Liver (tissue), 3 donors: Measurements from ENCODE around the gene ADGRF1.

Experiments
- CTCF ChIP-seq: fragments of 150-350 bp; IDR thresholded peaks from 2 replicates; pipeline ENCODE4 v1.5.1; 2017; ENCODE audit warnings: improper control_type of control experiment, low read depth, low read length; ENCODE audit not compliant: missing input control
- EGR1 ChIP-seq, 2 donors: IDR thresholded peaks; 2 replicates each; pipeline ENCODE4 v1.6.1; 2016 to 2018; ENCODE audit warnings: antibody characterized with exemption in 2 of 2, low read depth in 2 of 2
- GABPA ChIP-seq, 2 donors: IDR thresholded peaks in 1 of 2; conservative IDR thresholded peaks in 1 of 2; 2 replicates each; pipeline ENCODE4 v1.6.1; 2016; ENCODE audit warnings: antibody characterized with exemption in 2 of 2, mild to moderate bottlenecking in 1 of 2, moderate library complexity in 1 of 2
- RAD21 ChIP-seq, 2 donors: IDR thresholded peaks; 2 replicates each; pipeline ENCODE4 v1.6.1; 2016; ENCODE audit warnings: antibody characterized with exemption in 2 of 2, mild to moderate bottlenecking in 2 of 2
- RXRA ChIP-seq, 2 donors: IDR thresholded peaks; 2 replicates each; pipeline ENCODE4 v1.6.1; 2017 to 2018; ENCODE audit warnings: antibody characterized with exemption in 2 of 2, mild to moderate bottlenecking in 1 of 2
- TAF1 ChIP-seq: conservative IDR thresholded peaks from 2 replicates; pipeline ENCODE4 v1.6.1; 2016; ENCODE audit warnings: antibody characterized with exemption, mild to moderate bottlenecking
- YY1 ChIP-seq: IDR thresholded peaks from 2 replicates; pipeline ENCODE4 v1.6.1; 2016; ENCODE audit warnings: antibody characterized with exemption, mild to moderate bottlenecking
- TF ChIP-seq, protein P1 (sequence below): IDR thresholded peaks from 2 replicates; pipeline ENCODE4 v1.6.1; 2016; ENCODE audit warnings: antibody characterized with exemption
- TF ChIP-seq, protein P2 (sequence below): IDR thresholded peaks from 2 replicates; pipeline ENCODE4 v1.6.1; 2016; ENCODE audit warnings: antibody characterized with exemption
- donor health status: healthy.
- donor health status: healthy.

- TF ChIP-seq CTCF (no peak), GABPA (IDR thresholded peaks at IDR 0.05 in 1 of 2, conservative IDR thresholded peaks at IDR 0.05 in 1 of 2) (no peak), YY1 (no peak), RXRA (IDR thresholded peaks at IDR 0.05) (no peak), RAD21 (IDR thresholded peaks at IDR 0.05) (no peak), TAF1 (no peak), EGR1 (IDR thresholded peaks at IDR 0.05; ENCODE audit: low read depth in 2 of 2) (no peak)
- TF ChIP-seq, protein P1, sequence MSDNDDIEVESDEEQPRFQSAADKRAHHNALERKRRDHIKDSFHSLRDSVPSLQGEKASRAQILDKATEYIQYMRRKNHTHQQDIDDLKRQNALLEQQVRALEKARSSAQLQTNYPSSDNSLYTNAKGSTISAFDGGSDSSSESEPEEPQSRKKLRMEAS: no peak
- TF ChIP-seq, protein P2, sequence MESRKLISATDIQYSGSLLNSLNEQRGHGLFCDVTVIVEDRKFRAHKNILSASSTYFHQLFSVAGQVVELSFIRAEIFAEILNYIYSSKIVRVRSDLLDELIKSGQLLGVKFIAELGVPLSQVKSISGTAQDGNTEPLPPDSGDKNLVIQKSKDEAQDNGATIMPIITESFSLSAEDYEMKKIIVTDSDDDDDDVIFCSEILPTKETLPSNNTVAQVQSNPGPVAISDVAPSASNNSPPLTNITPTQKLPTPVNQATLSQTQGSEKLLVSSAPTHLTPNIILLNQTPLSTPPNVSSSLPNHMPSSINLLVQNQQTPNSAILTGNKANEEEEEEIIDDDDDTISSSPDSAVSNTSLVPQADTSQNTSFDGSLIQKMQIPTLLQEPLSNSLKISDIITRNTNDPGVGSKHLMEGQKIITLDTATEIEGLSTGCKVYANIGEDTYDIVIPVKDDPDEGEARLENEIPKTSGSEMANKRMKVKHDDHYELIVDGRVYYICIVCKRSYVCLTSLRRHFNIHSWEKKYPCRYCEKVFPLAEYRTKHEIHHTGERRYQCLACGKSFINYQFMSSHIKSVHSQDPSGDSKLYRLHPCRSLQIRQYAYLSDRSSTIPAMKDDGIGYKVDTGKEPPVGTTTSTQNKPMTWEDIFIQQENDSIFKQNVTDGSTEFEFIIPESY: no peak
Observed at GRCh38 chr6:47062346-47062745, 20.2 kb upstream of the ADGRF1 start.
